SK-N-SH treated with all-trans-retinoic acid at 6 μM for 48 hours (cell line): ENCODE results near the gene CDC42EP2.

Experiments used
- ATAC-seq: fragments of 200-7000 bp; cut with Tn5 transposase; 3 replicates; pipeline ENCODE4 v1.9.1; 2020; ENCODE audit warnings: mild to moderate bottlenecking, moderate library complexity
- ARNTL ChIP-seq: fragments of 450-650 bp; formaldehyde crosslinking; IDR thresholded peaks from 2 replicates; pipeline ENCODE4 v1.5.0; 2020; ENCODE audit warnings: low read depth, mild to moderate bottlenecking, moderate library complexity, borderline replicate concordance
- BACH2 ChIP-seq: fragments of 250-450 bp; sonication (Bioruptor Pico); IDR thresholded peaks from 2 replicates; pipeline ENCODE4 v1.9.0; 2021; ENCODE audit warnings: mild to moderate bottlenecking, borderline replicate concordance
- CREB5 ChIP-seq: fragments of 250-450 bp; sonication (Bioruptor Pico); IDR thresholded peaks from 2 replicates; pipeline ENCODE4 v1.5.1; 2020; ENCODE audit warnings: low read depth, mild to moderate bottlenecking, moderate library complexity
- CSDC2 ChIP-seq: fragments of 250-450 bp; sonication (Bioruptor Pico); IDR thresholded peaks from 2 replicates; pipeline ENCODE4 v1.5.0; 2020; ENCODE audit warnings: mild to moderate bottlenecking, moderate library complexity
- CSRNP3 ChIP-seq: fragments of 250-450 bp; sonication (Bioruptor Pico); IDR thresholded peaks from 2 replicates; pipeline ENCODE4 v1.5.1; 2021; ENCODE audit warnings: mild to moderate bottlenecking, moderate library complexity
- ESRRG ChIP-seq: fragments of 250-450 bp; sonication (Bioruptor Pico); IDR thresholded peaks from 2 replicates; pipeline ENCODE4 v1.6.1; 2021; ENCODE audit warnings: mild to moderate bottlenecking
- GLIS3 ChIP-seq: fragments of 250-450 bp; sonication (Bioruptor Pico); IDR thresholded peaks from 2 replicates; pipeline ENCODE4 v1.5.0; 2020; ENCODE audit warnings: mild to moderate bottlenecking, moderate library complexity
- ISL1 ChIP-seq: fragments of 250-450 bp; sonication (Bioruptor Pico); IDR thresholded peaks from 2 replicates; pipeline ENCODE4 v2.1.2; 2022; ENCODE audit warnings: mild to moderate bottlenecking, moderate library complexity
- OSR1 ChIP-seq: fragments of 250-450 bp; sonication (Bioruptor Pico); IDR thresholded peaks from 2 replicates; pipeline ENCODE4 v1.8.0; 2022; ENCODE audit warnings: moderate library complexity, mild to moderate bottlenecking, inconsistent platforms
- PATZ1 ChIP-seq: fragments of 250-450 bp; sonication (Bioruptor Pico); IDR thresholded peaks from 2 replicates; pipeline ENCODE4 v1.8.0; 2020; ENCODE audit warnings: mild to moderate bottlenecking, moderate library complexity, borderline replicate concordance
- POU6F1 ChIP-seq: fragments of 250-450 bp; sonication (Bioruptor Pico); IDR thresholded peaks from 2 replicates; pipeline ENCODE4 v1.8.0; 2021; ENCODE audit warnings: low read depth, mild to moderate bottlenecking, moderate library complexity, borderline replicate concordance
- PPARA ChIP-seq: fragments of 250-450 bp; sonication (Bioruptor Pico); IDR thresholded peaks from 2 replicates; pipeline ENCODE4 v1.5.0; 2020; ENCODE audit warnings: mild to moderate bottlenecking, borderline replicate concordance
- RARB ChIP-seq: fragments of 250-450 bp; sonication (Bioruptor Pico); IDR thresholded peaks from 2 replicates; pipeline ENCODE4 v1.8.0; 2021; ENCODE audit warnings: mild to moderate bottlenecking, moderate library complexity
- SNAI2 ChIP-seq: fragments of 250-450 bp; sonication (Bioruptor Pico); IDR thresholded peaks from 2 replicates; pipeline ENCODE4 v1.5.0; 2020; ENCODE audit warnings: mild to moderate bottlenecking, moderate library complexity
- TCF4 ChIP-seq: fragments of 250-450 bp; sonication (Bioruptor Pico); IDR thresholded peaks from 2 replicates; pipeline ENCODE4 v1.8.0; 2021; ENCODE audit warnings: mild to moderate bottlenecking, moderate library complexity, borderline replicate concordance
- TOX ChIP-seq: fragments of 250-450 bp; sonication (Bioruptor Pico); IDR thresholded peaks from 2 replicates; pipeline ENCODE4 v1.8.0; 2021; ENCODE audit warnings: mild to moderate bottlenecking, moderate library complexity, borderline replicate concordance
- TSHZ2 ChIP-seq: fragments of 250-450 bp; sonication (Bioruptor Pico); IDR thresholded peaks from 2 replicates; pipeline ENCODE4 v1.5.0; 2020; ENCODE audit warnings: mild to moderate bottlenecking, moderate library complexity
- ZC3H10 ChIP-seq: fragments of 250-450 bp; sonication (Bioruptor Pico); IDR thresholded peaks from 2 replicates; pipeline ENCODE4 v1.5.1; 2021; ENCODE audit warnings: mild to moderate bottlenecking, moderate library complexity
- ZFP3 ChIP-seq: fragments of 250-450 bp; sonication (Bioruptor Pico); IDR thresholded peaks from 2 replicates; pipeline ENCODE4 v1.5.0; 2020; ENCODE audit warnings: mild to moderate bottlenecking, moderate library complexity
- ZFP30 ChIP-seq: fragments of 450-650 bp; formaldehyde crosslinking; IDR thresholded peaks from 2 replicates; pipeline ENCODE4 v1.5.0; 2022; ENCODE audit warnings: mild to moderate bottlenecking, moderate library complexity
- ZNF565 ChIP-seq: fragments of 450-650 bp; formaldehyde crosslinking; conservative IDR thresholded peaks from 2 replicates; pipeline ENCODE4 v1.5.0; 2020; ENCODE audit warnings: low read depth, mild to moderate bottlenecking, moderate library complexity
- ZNF70 ChIP-seq: fragments of 450-650 bp; formaldehyde crosslinking; IDR thresholded peaks from 2 replicates; pipeline ENCODE4 v1.5.0; 2020; ENCODE audit warnings: mild to moderate bottlenecking, moderate library complexity
- ZNF8 ChIP-seq: fragments of 450-650 bp; formaldehyde crosslinking; IDR thresholded peaks from 2 replicates; pipeline ENCODE4 v1.5.0; 2020; ENCODE audit warnings: mild to moderate bottlenecking, moderate library complexity

CDC42EP2 gene

GRCh38 chr11:65300621-65301275, 13.9 kb upstream of the CDC42EP2 start:
- no peak for ATAC-seq
- TF ChIP-seq TOX (CRISPR knock-in tag) (no peak), ESRRG (CRISPR knock-in tag) (no peak), BACH2 (CRISPR knock-in tag) (no peak), ZNF70 (CRISPR knock-in tag) (no peak), ZC3H10 (CRISPR knock-in tag) (no peak), ZFP30 (CRISPR knock-in tag) (no peak), CSRNP3 (CRISPR knock-in tag) (no peak), TCF4 (no peak)
- TF ChIP-seq, all 23 proteins: peak for 0

GRCh38 chr11:65301491-65302329, 13.0 kb upstream of the CDC42EP2 start:
- TF ChIP-seq SNAI2 (CRISPR knock-in tag) (no peak), ISL1 (CRISPR knock-in tag) (no peak), CSRNP3 (CRISPR knock-in tag) (no peak), ESRRG (CRISPR knock-in tag) (no peak), TCF4 (no peak), ZC3H10 (CRISPR knock-in tag) (no peak), CSDC2 (CRISPR knock-in tag) (no peak), ZFP30 (CRISPR knock-in tag) (no peak), PPARA (CRISPR knock-in tag) (no peak), GLIS3 (no peak), ZNF565 (CRISPR knock-in tag) (no peak), ZFP3 (no peak), OSR1 (CRISPR knock-in tag) (no peak)
- peak; percentile 74 for ATAC-seq

- ATAC-seq = no peak
- TF ChIP-seq TSHZ2 (no peak), ESRRG (CRISPR knock-in tag) (no peak), BACH2 (CRISPR knock-in tag) (no peak), ARNTL (CRISPR knock-in tag) (no peak), ISL1 (CRISPR knock-in tag) (no peak), ZNF565 (CRISPR knock-in tag) (no peak), PATZ1 (CRISPR knock-in tag) (no peak), SNAI2 (CRISPR knock-in tag) (no peak), CSRNP3 (CRISPR knock-in tag) (no peak), ZFP30 (CRISPR knock-in tag) (no peak), TOX (CRISPR knock-in tag) (no peak), GLIS3 (no peak), OSR1 (CRISPR knock-in tag) (no peak), RARB (CRISPR knock-in tag) (no peak), ZNF8 (no peak), PPARA (CRISPR knock-in tag) (no peak), ZFP3 (no peak), CREB5 (CRISPR knock-in tag) (no peak), POU6F1 (CRISPR knock-in tag) (no peak)
Observed at GRCh38 chr11:65303555-65303954, 11.1 kb upstream of the CDC42EP2 start.
